GM23338 (cell line): Measurements from ENCODE around the gene TENM4. TPM values are rescaled to one million over a fixed set of nuclear protein-coding genes. Genes with fewer than 3 reads are reported as not detected.

Source experiments
- ATAC-seq: fragments of 200-7000 bp; cut with Tn5 transposase; 3 replicates; pipeline ENCODE4 v1.9.1; 2020
- DNase-seq: peaks from one replicate; pipeline ENCODE4 v3.0.0-alpha.2; 2015; ENCODE audit warnings: low spot score
- H2AFZ ChIP-seq: fragments of 200-600 bp; sonication (generic); 2 replicates; pipeline ENCODE4 v1.8.0; 2016; ENCODE audit warnings: antibody characterized with exemption, mild to moderate bottlenecking, moderate library complexity
- H3F3A ChIP-seq: fragments of 200-600 bp; sonication (generic); replicated peaks from 2 replicates; pipeline ENCODE4 v1.8.0; 2017; ENCODE audit warnings: antibody characterized with exemption, mixed run types, low read depth
- H3K27ac ChIP-seq: fragments of 200-600 bp; sonication (generic); 2 replicates; pipeline ENCODE4 v1.6.1; 2016; ENCODE audit warnings: low read depth
- H3K27me3 ChIP-seq: fragments of 200-600 bp; sonication (generic); 2 replicates; pipeline ENCODE4 v1.8.0; 2016; ENCODE audit warnings: mild to moderate bottlenecking, mixed run types, moderate library complexity; ENCODE audit not compliant: insufficient read depth
- H3K36me3 ChIP-seq: fragments of 200-600 bp; sonication (generic); 2 replicates; pipeline ENCODE4 v1.8.0; 2016; ENCODE audit warnings: mild to moderate bottlenecking; ENCODE audit not compliant: insufficient read depth
- H3K4me1 ChIP-seq: fragments of 200-600 bp; sonication (generic); 2 replicates; pipeline ENCODE4 v1.8.0; 2016; ENCODE audit warnings: mild to moderate bottlenecking, moderate library complexity; ENCODE audit not compliant: insufficient read depth
- H3K4me2 ChIP-seq: fragments of 200-600 bp; sonication (generic); 2 replicates; pipeline ENCODE4 v1.7.1; 2017; ENCODE audit warnings: mixed run types
- H3K4me3 ChIP-seq: fragments of 200-600 bp; sonication (generic); 2 replicates; pipeline ENCODE4 v1.6.1; 2016; ENCODE audit warnings: mixed run types
- H3K79me2 ChIP-seq: fragments of 200-600 bp; sonication (generic); replicated peaks from 2 replicates; pipeline ENCODE4 v1.8.0; 2017; ENCODE audit warnings: mild to moderate bottlenecking; ENCODE audit not compliant: insufficient read depth
- H3K9me2 ChIP-seq: fragments of 200-600 bp; sonication (generic); 2 replicates; pipeline ENCODE4 v1.8.0; 2017; ENCODE audit not compliant: insufficient read depth
- H4K20me1 ChIP-seq: fragments of 200-600 bp; sonication (generic); replicated peaks from 2 replicates; pipeline ENCODE4 v1.8.0; 2017; ENCODE audit warnings: mild to moderate bottlenecking; ENCODE audit not compliant: insufficient read depth
- H3K27ac Mint-ChIP-seq: 2 replicates; pipeline ENCODE4 v1.8.0; 2020; ENCODE audit warnings: inconsistent platforms, mild to moderate bottlenecking, moderate library complexity, mixed read lengths
- H3K27me3 Mint-ChIP-seq: 3 replicates; pipeline ENCODE4 v1.8.0; 2022; ENCODE audit warnings: low read depth, mild to moderate bottlenecking, moderate library complexity, mixed read lengths, inconsistent platforms; ENCODE audit not compliant: insufficient read depth, poor library complexity
- H3K36me3 Mint-ChIP-seq: 3 replicates; pipeline ENCODE4 v1.8.0; 2021; ENCODE audit warnings: low read depth, mild to moderate bottlenecking, inconsistent platforms, moderate library complexity, mixed read lengths
- H3K4me1 Mint-ChIP-seq: 3 replicates; pipeline ENCODE4 v1.8.0; 2020; ENCODE audit warnings: mild to moderate bottlenecking, inconsistent platforms, mixed read lengths
- H3K4me3 Mint-ChIP-seq: 3 replicates; pipeline ENCODE4 v1.8.0; 2021; ENCODE audit warnings: moderate library complexity, mild to moderate bottlenecking, inconsistent platforms, mixed read lengths
- H3K9me3 Mint-ChIP-seq: 3 replicates; pipeline ENCODE4 v1.8.0; 2020; ENCODE audit warnings: moderate library complexity, mild to moderate bottlenecking, inconsistent platforms, mixed read lengths
- CREB1 ChIP-seq: fragments of 250-450 bp; sonication (Bioruptor Pico); IDR thresholded peaks from 2 replicates; pipeline ENCODE4 v1.5.0; 2020; ENCODE audit warnings: low read depth, mild to moderate bottlenecking, moderate library complexity
- ETS1 ChIP-seq: IDR thresholded peaks from 2 replicates; pipeline ENCODE4 v1.6.1; 2016; ENCODE audit warnings: antibody characterized with exemption
- EZH2 ChIP-seq: fragments of 200-600 bp; sonication (generic); IDR thresholded peaks from one replicate; pipeline ENCODE4 v1.8.0; 2017; ENCODE audit warnings: antibody characterized with exemption, mild to moderate bottlenecking, low read depth; ENCODE audit not compliant: unreplicated experiment
- JUNB ChIP-seq: IDR thresholded peaks from one replicate; pipeline ENCODE4 v1.6.1; 2016; ENCODE audit warnings: antibody characterized with exemption; ENCODE audit not compliant: unreplicated experiment
- NANOG ChIP-seq: IDR thresholded peaks from 2 replicates; pipeline ENCODE4 v1.6.1; 2016; ENCODE audit warnings: antibody characterized with exemption, borderline replicate concordance
- POLR2AphosphoS5 ChIP-seq: IDR thresholded peaks from 2 replicates; pipeline ENCODE4 v1.6.1; 2016; ENCODE audit warnings: antibody characterized with exemption, low read depth
- ZNF331 ChIP-seq: fragments of 250-450 bp; sonication (Bioruptor Pico); IDR thresholded peaks from 2 replicates; pipeline ENCODE4 v1.5.0; 2020; ENCODE audit warnings: low read depth, mild to moderate bottlenecking, moderate library complexity
- ZNF462 ChIP-seq: fragments of 250-450 bp; sonication (Bioruptor Pico); IDR thresholded peaks from 2 replicates; pipeline ENCODE4 v1.5.0; 2020; ENCODE audit warnings: mild to moderate bottlenecking, moderate library complexity
- polyA plus RNA-seq: library from polyadenylated mRNA; unstranded; fragments of >200 nt; fragmentation: Nextera tagmentation; extraction: Ambion mirVana; gene quantifications from 2 replicates; pipeline ENCODE4 v1.2.1, GENCODE V29; 2016
- total RNA-seq: library from RNA; depleted of rRNA; stranded (reverse); fragments of >200 nt; shearing (Covaris generic); gene quantifications from 2 replicates; pipeline ENCODE4 v1.2.3, GENCODE V29; 2014
- TF ChIP-seq, protein P1 (sequence below): IDR thresholded peaks from one replicate; pipeline ENCODE4 v1.6.1; 2018; ENCODE audit warnings: antibody characterized with exemption; ENCODE audit not compliant: unreplicated experiment

TENM4 gene
- total and polyA plus RNA-seq, 2 experiments from 2014 or later, result 7.3 TPM

- peaks cover 20% of the 10 kb centered on the region; the same call in 2 of the 3 replicates for H3K36me3 Mint-ChIP-seq
- TF ChIP-seq CREB1 (no peak), ETS1 (no peak), ZNF331 (CRISPR knock-in tag) (no peak), ZNF462 (CRISPR knock-in tag) (no peak), JUNB (no peak), EZH2 (no peak), POLR2AphosphoS5 (no peak), NANOG (no peak)
- TF ChIP-seq, protein P1, sequence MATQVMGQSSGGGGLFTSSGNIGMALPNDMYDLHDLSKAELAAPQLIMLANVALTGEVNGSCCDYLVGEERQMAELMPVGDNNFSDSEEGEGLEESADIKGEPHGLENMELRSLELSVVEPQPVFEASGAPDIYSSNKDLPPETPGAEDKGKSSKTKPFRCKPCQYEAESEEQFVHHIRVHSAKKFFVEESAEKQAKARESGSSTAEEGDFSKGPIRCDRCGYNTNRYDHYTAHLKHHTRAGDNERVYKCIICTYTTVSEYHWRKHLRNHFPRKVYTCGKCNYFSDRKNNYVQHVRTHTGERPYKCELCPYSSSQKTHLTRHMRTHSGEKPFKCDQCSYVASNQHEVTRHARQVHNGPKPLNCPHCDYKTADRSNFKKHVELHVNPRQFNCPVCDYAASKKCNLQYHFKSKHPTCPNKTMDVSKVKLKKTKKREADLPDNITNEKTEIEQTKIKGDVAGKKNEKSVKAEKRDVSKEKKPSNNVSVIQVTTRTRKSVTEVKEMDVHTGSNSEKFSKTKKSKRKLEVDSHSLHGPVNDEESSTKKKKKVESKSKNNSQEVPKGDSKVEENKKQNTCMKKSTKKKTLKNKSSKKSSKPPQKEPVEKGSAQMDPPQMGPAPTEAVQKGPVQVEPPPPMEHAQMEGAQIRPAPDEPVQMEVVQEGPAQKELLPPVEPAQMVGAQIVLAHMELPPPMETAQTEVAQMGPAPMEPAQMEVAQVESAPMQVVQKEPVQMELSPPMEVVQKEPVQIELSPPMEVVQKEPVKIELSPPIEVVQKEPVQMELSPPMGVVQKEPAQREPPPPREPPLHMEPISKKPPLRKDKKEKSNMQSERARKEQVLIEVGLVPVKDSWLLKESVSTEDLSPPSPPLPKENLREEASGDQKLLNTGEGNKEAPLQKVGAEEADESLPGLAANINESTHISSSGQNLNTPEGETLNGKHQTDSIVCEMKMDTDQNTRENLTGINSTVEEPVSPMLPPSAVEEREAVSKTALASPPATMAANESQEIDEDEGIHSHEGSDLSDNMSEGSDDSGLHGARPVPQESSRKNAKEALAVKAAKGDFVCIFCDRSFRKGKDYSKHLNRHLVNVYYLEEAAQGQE, result no peak
- Histone ChIP-seq H3K79me2 (no peaks in the 10 kb centered on the region), H3K27ac (no peak overlapping the region), H3K9me2 (no peaks in the 10 kb centered on the region), H4K20me1 (no peaks in the 10 kb centered on the region), H3F3A (no peaks in the 10 kb centered on the region), H3K4me1 (no peaks in the 10 kb centered on the region), H3K4me3 (no peak overlapping the region), H3K27me3 (no peaks in the 10 kb centered on the region), H3K4me2 (no peak overlapping the region), H3K36me3 (no peaks in the 10 kb centered on the region), H2AFZ (no peak overlapping the region)
- no peaks in the 10 kb centered on the region for H3K4me1 Mint-ChIP-seq
- H3K27me3 Mint-ChIP-seq, result no peaks in the 10 kb centered on the region
- peaks cover 37% of the 10 kb centered on the region for H3K9me3 Mint-ChIP-seq
- H3K4me3 Mint-ChIP-seq, result no peak overlapping the region
- DNase-seq, result no peak
- no peak overlapping the region for H3K27ac Mint-ChIP-seq
- no peak for ATAC-seq
These were observed 312.5 kb downstream of the TENM4 start for GRCh38 chr11:79128291-79128690.
